ENCODE measurements around the gene CD99L2. TPM values are rescaled to one million over a fixed set of nuclear protein-coding genes. Genes with fewer than 3 reads are reported as not detected.

Gene CD99L2
- total and polyA plus RNA-seq, 10 of the 15 experiments (the other 5 are each of a cell fraction or from before 2014, with no cell fraction given) = 1.1 to 22.9 (median 13.0) TPM

DNA sequence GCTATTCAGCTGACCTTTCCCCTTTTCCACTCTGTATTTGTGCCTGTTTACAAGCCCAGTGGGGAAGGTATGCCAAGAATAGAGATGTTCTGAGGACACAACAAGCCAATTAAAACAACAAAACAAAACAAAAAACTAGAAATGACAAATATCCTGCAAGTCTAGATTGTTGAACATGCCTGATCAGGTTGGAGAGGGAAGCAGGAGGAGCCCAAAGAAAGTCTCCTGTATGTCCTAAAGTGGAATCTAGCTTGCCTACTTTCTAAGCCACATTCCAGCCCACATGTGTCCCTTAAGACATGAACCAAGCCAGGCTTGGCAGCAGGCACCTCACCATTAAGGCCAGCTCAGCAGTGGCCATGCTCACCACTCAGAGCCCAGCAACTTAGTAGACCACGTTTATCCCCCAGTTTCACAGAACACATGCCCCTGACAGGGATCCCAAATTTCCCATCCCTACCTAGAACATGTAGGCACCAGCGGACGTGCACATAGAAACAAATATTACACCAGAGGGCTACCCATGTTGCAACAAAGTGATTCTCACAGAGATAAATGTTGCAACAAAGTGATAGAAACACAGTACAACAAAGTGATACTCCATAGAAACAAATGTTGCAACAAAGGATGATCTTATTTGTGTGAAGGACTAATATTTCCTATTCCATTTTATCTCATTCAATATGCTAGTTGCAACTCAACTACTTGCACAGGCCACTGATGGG is 48.3 kb downstream of the CD99L2 start (continued):
- TF ChIP-seq, protein P1, sequence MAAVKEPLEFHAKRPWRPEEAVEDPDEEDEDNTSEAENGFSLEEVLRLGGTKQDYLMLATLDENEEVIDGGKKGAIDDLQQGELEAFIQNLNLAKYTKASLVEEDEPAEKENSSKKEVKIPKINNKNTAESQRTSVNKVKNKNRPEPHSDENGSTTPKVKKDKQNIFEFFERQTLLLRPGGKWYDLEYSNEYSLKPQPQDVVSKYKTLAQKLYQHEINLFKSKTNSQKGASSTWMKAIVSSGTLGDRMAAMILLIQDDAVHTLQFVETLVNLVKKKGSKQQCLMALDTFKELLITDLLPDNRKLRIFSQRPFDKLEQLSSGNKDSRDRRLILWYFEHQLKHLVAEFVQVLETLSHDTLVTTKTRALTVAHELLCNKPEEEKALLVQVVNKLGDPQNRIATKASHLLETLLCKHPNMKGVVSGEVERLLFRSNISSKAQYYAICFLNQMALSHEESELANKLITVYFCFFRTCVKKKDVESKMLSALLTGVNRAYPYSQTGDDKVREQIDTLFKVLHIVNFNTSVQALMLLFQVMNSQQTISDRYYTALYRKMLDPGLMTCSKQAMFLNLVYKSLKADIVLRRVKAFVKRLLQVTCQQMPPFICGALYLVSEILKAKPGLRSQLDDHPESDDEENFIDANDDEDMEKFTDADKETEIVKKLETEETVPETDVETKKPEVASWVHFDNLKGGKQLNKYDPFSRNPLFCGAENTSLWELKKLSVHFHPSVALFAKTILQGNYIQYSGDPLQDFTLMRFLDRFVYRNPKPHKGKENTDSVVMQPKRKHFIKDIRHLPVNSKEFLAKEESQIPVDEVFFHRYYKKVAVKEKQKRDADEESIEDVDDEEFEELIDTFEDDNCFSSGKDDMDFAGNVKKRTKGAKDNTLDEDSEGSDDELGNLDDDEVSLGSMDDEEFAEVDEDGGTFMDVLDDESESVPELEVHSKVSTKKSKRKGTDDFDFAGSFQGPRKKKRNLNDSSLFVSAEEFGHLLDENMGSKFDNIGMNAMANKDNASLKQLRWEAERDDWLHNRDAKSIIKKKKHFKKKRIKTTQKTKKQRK (IDR thresholded peaks at IDR 0.05; ENCODE audit: low read depth, low read length) = no peak
- TF ChIP-seq PAX5 (IDR thresholded peaks at IDR 0.05; ENCODE audit: borderline replicate concordance, low read depth, low read length) (no peak), BACH1 (IDR thresholded peaks at IDR 0.05; ENCODE audit: borderline replicate concordance) (no peak), TAF1 (IDR thresholded peaks at IDR 0.05; ENCODE audit: borderline replicate concordance, low read depth, low read length) (no peak)

DNA sequence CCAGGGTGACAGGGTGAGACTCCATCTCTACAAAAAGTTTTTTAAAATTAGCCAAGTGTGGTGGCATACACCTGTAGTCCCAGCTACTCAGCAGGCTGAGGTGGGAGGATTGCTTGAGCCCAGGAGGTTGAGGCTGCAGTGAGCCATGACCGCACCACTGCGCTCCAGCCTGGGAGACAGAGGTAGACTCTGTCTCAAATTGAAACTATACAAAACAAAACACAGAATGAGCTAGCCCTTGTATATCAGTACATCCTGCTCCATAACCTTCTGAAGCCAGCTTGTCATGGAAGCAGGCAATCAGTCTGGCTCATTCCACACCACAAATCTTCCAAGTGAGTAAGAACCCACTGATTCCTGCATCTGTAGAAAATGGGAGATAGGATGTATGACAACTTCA is 49.0 kb downstream of the CD99L2 start:
- ChIA-PET RAD21 (ENCODE audit: unreplicated experiment) (no interaction called here), POLR2A (no interaction called here), SMC1A (ENCODE audit: uncharacterized antibody, unreplicated experiment) (interaction anchor here (0.8 kb wide), 1 partner anchor 19 kb away, joined by 3 read pairs; no protein-coding TSS in a partner anchor), CTCF (no interaction called here)
- Histone ChIP-seq H3K27ac (ENCODE audit: control insufficient read depth, insufficient read depth) (no peak overlapping the region), H3K9ac (ENCODE audit: control insufficient read depth, insufficient read depth, low read length) (no peak overlapping the region), H3K4me2 (ENCODE audit: control insufficient read depth, insufficient read depth) (no peak overlapping the region), H4K20me1 (ENCODE audit: control insufficient read depth, insufficient read depth) (no peaks in the 10 kb centered on the region), H3K4me3 (no peak overlapping the region), H3K27me3 (replicated peaks in 1 of 2; ENCODE audit: control insufficient read depth in 2 of 2, insufficient read depth in 2 of 2, low read length in 1 of 2) (no peaks in the 10 kb centered on the region), H3K36me3 (ENCODE audit: control insufficient read depth in 2 of 2, insufficient read depth in 2 of 2, low read length in 1 of 2) (no peaks in the 10 kb centered on the region), H3K4me1 (ENCODE audit: control insufficient read depth, insufficient read depth, low read length) (peaks cover 5% of the 10 kb centered on the region), H3K79me2 (ENCODE audit: control insufficient read depth, insufficient read depth, low read length) (no peaks in the 10 kb centered on the region; the same call in 1 of the 2 replicates), H3K9me3 (replicated peaks; ENCODE audit: control insufficient read depth, insufficient read depth, low read length) (no peaks in the 10 kb centered on the region), H2AFZ (ENCODE audit: control insufficient read depth, low read depth, low read length) (no peak overlapping the region)
- in situ Hi-C loops (cut with MboI) = no loop called here
- ATAC-seq = no peak
- peak; percentile 23 for FAIRE-seq
- intact Hi-C loops (cut with micrococcal nuclease; ENCODE audit: unreplicated experiment) = no loop called here
- no TSS peak for BruUV-seq (replicated peaks)
- DNase-seq (ENCODE audit: low read depth, low spot score) = no peak
- WGBS (ENCODE audit: insufficient coverage, insufficient replicate concordance, low lambda C conversion rate, missing lambda C conversion rate) = 61% methylated on average over 2 of the region's 2 CpGs
- TF ChIP-seq MEF2B (IDR thresholded peaks at IDR 0.05; ENCODE audit: partially characterized antibody, poor library complexity, severe bottlenecking) (no peak), SPI1 (IDR thresholded peaks at IDR 0.05; ENCODE audit: borderline replicate concordance, insufficient read depth, low read depth, low read length) (no peak), PAX5 (IDR thresholded peaks at IDR 0.05; ENCODE audit: borderline replicate concordance, low read depth, low read length) (no peak), RFX5 (IDR thresholded peaks at IDR 0.05; ENCODE audit: low read depth, low read length) (no peak), BMI1 (IDR thresholded peaks at IDR 0.05; ENCODE audit: borderline replicate concordance) (no peak), BHLHE40 (IDR thresholded peaks at IDR 0.05; ENCODE audit: borderline replicate concordance in 1 of 2, low read depth in 2 of 2, low read length in 1 of 2) (no peak), HCFC1 (IDR thresholded peaks at IDR 0.05; ENCODE audit: low read length) (no peak), SIX5 (IDR thresholded peaks at IDR 0.05; ENCODE audit: low read depth, low read length, severe bottlenecking) (no peak), EED (IDR thresholded peaks at IDR 0.05; ENCODE audit: low read depth) (no peak), SMAD5 (IDR thresholded peaks at IDR 0.05; ENCODE audit: low read depth) (no peak), IKZF1 (conservative IDR thresholded peaks at IDR 0.05) (no peak)
- TF ChIP-seq, protein P2, sequence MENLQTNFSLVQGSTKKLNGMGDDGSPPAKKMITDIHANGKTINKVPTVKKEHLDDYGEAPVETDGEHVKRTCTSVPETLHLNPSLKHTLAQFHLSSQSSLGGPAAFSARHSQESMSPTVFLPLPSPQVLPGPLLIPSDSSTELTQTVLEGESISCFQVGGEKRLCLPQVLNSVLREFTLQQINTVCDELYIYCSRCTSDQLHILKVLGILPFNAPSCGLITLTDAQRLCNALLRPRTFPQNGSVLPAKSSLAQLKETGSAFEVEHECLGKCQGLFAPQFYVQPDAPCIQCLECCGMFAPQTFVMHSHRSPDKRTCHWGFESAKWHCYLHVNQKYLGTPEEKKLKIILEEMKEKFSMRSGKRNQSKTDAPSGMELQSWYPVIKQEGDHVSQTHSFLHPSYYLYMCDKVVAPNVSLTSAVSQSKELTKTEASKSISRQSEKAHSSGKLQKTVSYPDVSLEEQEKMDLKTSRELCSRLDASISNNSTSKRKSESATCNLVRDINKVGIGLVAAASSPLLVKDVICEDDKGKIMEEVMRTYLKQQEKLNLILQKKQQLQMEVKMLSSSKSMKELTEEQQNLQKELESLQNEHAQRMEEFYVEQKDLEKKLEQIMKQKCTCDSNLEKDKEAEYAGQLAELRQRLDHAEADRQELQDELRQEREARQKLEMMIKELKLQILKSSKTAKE (IDR thresholded peaks at IDR 0.05; ENCODE audit: low read depth, poor library complexity, severe bottlenecking) = no peak
- TF ChIP-seq, protein P3, sequence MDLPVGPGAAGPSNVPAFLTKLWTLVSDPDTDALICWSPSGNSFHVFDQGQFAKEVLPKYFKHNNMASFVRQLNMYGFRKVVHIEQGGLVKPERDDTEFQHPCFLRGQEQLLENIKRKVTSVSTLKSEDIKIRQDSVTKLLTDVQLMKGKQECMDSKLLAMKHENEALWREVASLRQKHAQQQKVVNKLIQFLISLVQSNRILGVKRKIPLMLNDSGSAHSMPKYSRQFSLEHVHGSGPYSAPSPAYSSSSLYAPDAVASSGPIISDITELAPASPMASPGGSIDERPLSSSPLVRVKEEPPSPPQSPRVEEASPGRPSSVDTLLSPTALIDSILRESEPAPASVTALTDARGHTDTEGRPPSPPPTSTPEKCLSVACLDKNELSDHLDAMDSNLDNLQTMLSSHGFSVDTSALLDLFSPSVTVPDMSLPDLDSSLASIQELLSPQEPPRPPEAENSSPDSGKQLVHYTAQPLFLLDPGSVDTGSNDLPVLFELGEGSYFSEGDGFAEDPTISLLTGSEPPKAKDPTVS (IDR thresholded peaks at IDR 0.05; ENCODE audit: low read depth, low read length) = no peak

All from GM12878 (cell line).